IMR-90 (cell line): ENCODE measurements around the gene FMO5.

ENCODE experiments used
- SMC3 ChIP-seq: fragments of 150-350 bp; IDR thresholded peaks from 2 replicates; pipeline ENCODE4 v1.6.1; 2016; ENCODE audit warnings: low read depth, mild to moderate bottlenecking, antibody characterized with exemption, low read length, moderate library complexity
- TF ChIP-seq, protein P1 (sequence below): conservative IDR thresholded peaks from 2 replicates; pipeline ENCODE4 v1.5.1; 2012; ENCODE audit warnings: mild to moderate bottlenecking, low read depth, low read length, improper control_type of control experiment

DNA sequence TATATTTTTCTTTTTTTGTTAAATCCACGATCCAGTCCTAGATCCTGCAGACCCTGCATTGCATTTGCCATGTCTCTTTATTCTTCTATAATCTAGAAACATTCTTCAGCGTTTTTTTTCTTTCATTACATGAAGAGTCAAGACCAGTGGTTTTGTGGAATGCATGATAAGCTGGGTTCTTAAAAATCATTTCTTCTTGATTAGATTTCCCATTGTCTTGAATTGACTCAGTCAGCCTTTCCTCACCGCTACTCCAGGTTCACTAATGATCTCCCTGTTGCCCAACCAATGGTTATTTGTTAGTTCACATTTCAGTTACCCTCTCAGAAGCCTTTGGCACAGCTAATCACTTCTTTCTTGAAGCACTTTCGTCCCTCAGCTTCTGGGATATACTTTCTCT lies 42.6 kb upstream of the FMO5 start:
- no peak for TF ChIP-seq SMC3
- TF ChIP-seq, protein P1, sequence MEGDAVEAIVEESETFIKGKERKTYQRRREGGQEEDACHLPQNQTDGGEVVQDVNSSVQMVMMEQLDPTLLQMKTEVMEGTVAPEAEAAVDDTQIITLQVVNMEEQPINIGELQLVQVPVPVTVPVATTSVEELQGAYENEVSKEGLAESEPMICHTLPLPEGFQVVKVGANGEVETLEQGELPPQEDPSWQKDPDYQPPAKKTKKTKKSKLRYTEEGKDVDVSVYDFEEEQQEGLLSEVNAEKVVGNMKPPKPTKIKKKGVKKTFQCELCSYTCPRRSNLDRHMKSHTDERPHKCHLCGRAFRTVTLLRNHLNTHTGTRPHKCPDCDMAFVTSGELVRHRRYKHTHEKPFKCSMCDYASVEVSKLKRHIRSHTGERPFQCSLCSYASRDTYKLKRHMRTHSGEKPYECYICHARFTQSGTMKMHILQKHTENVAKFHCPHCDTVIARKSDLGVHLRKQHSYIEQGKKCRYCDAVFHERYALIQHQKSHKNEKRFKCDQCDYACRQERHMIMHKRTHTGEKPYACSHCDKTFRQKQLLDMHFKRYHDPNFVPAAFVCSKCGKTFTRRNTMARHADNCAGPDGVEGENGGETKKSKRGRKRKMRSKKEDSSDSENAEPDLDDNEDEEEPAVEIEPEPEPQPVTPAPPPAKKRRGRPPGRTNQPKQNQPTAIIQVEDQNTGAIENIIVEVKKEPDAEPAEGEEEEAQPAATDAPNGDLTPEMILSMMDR = no peak
